HCT116 (cell line): ENCODE data around the gene IFRD1.
A peak's percentile ranks its signal among the peaks of the same experiment; 100 is the strongest.

ENCODE experiments used
- EZH2 ChIP-seq: fragments of 200-600 bp; sonication (generic); IDR thresholded peaks from 2 replicates; pipeline ENCODE4 v1.6.1; 2017; ENCODE audit warnings: antibody characterized with exemption, mixed run types
- EZH2phosphoT487 ChIP-seq: fragments of 200-600 bp; IDR thresholded peaks from 2 replicates; pipeline ENCODE4 v1.6.1; 2018; ENCODE audit warnings: antibody characterized with exemption, borderline replicate concordance
- FOSL1 ChIP-seq: IDR thresholded peaks from 2 replicates; pipeline ENCODE4 v1.6.1; 2012; ENCODE audit warnings: low read depth
- JUND ChIP-seq: IDR thresholded peaks from 2 replicates; pipeline ENCODE4 v1.6.1; 2012
- POLR2A ChIP-seq: IDR thresholded peaks from 2 replicates; pipeline ENCODE4 v1.7.0; 2011; ENCODE audit warnings: borderline replicate concordance; ENCODE audit not compliant: insufficient read depth, insufficient read length; ENCODE audit errors: extremely low read depth
- POLR2AphosphoS5 ChIP-seq: IDR thresholded peaks from 2 replicates; pipeline ENCODE4 v1.6.1; 2011; ENCODE audit warnings: mild to moderate bottlenecking, low read depth, low read length, moderate library complexity
- RAD21 ChIP-seq: IDR thresholded peaks from 2 replicates; pipeline ENCODE4 v1.6.1; 2012; ENCODE audit warnings: low read depth, mild to moderate bottlenecking
- TCF7L2 ChIP-seq: IDR thresholded peaks from 2 replicates; pipeline ENCODE4 v1.7.0; 2011; ENCODE audit warnings: borderline replicate concordance, inconsistent platforms; ENCODE audit not compliant: insufficient read depth, insufficient read length; ENCODE audit errors: extremely low read depth
- YY1 ChIP-seq: IDR thresholded peaks from 2 replicates; pipeline ENCODE4 v1.6.1; 2011; ENCODE audit warnings: low read length, low read depth, moderate library complexity, mild to moderate bottlenecking; ENCODE audit not compliant: insufficient replicate concordance; ENCODE audit errors: extremely low read depth
- TF ChIP-seq, protein P1 (sequence below), 3 experiments: fragments of 200-600 bp in 1 of 3; sonication (generic) in 1 of 3; IDR thresholded peaks in 2 of 3; conservative IDR thresholded peaks in 1 of 3; 2 replicates each; pipeline ENCODE4 v1.5.1; 2012 to 2017; ENCODE audit warnings: low read depth in 2 of 3, low read length in 2 of 3, antibody characterized with exemption in 1 of 3, borderline replicate concordance in 1 of 3, control low read depth in 1 of 3, mild to moderate bottlenecking in 1 of 3, mixed read lengths in 1 of 3, mixed run types in 1 of 3, moderate library complexity in 1 of 3; ENCODE audit not compliant: insufficient read depth in 1 of 3
- TF ChIP-seq, protein P2 (sequence below): IDR thresholded peaks from 2 replicates; pipeline ENCODE4 v1.6.1; 2012; ENCODE audit warnings: low read depth
- TF ChIP-seq, protein P3 (sequence below): IDR thresholded peaks from 2 replicates; pipeline ENCODE4 v1.6.1; 2011; ENCODE audit warnings: mild to moderate bottlenecking, low read length, moderate library complexity; ENCODE audit not compliant: insufficient replicate concordance; ENCODE audit errors: extremely low read depth

DNA sequence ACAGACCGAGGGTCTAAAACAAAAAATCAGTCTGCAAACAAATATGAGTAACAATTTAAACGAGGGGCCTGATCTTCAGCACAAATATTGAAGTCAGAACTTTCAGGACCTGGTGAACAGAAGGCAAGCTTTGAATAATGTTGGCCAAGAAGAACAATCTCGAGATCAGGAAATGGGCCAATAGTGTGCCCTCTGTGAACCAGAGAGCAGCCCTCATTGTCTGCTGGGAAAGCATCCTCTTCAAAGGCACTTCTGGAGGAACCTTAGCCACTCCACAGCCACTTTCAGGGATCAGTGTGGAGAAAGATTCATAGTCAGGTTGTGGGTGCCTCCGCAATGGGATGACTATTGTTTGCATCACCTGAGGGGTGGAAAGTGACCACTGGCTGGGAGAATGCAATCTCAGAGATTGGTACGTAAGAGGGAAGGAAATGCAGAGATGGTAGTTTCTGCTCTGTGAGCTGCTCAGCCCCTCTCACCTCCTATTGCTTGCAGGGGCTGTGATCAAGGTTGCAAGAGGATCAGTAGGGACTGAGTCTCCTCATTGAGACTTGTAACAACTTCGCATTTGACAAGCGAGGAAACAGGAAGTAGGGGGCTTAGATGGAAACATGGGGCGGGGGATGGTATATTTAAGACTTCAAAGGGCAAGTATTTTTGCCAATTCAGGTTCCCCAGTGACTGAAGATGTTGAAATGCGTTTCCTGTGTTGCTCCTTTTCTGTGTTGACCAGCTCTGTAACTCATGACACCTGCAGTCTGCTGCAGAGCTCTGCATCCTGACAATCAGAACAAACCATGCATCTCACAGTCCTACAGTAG, 28.4 kb upstream of the IFRD1 start:
- peak; percentile 25 for TF ChIP-seq TCF7L2
- no peak for TF ChIP-seq POLR2A
- TF ChIP-seq, protein P1, sequence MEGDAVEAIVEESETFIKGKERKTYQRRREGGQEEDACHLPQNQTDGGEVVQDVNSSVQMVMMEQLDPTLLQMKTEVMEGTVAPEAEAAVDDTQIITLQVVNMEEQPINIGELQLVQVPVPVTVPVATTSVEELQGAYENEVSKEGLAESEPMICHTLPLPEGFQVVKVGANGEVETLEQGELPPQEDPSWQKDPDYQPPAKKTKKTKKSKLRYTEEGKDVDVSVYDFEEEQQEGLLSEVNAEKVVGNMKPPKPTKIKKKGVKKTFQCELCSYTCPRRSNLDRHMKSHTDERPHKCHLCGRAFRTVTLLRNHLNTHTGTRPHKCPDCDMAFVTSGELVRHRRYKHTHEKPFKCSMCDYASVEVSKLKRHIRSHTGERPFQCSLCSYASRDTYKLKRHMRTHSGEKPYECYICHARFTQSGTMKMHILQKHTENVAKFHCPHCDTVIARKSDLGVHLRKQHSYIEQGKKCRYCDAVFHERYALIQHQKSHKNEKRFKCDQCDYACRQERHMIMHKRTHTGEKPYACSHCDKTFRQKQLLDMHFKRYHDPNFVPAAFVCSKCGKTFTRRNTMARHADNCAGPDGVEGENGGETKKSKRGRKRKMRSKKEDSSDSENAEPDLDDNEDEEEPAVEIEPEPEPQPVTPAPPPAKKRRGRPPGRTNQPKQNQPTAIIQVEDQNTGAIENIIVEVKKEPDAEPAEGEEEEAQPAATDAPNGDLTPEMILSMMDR (IDR thresholded peaks at IDR 0.05 in 2 of 3, conservative IDR thresholded peaks at IDR 0.05 in 1 of 3; ENCODE audit: borderline replicate concordance in 1 of 3, insufficient read depth in 1 of 3, low read depth in 2 of 3, low read length in 2 of 3): no peak
- no peak for TF ChIP-seq EZH2
- no peak for TF ChIP-seq YY1
- TF ChIP-seq, protein P2, sequence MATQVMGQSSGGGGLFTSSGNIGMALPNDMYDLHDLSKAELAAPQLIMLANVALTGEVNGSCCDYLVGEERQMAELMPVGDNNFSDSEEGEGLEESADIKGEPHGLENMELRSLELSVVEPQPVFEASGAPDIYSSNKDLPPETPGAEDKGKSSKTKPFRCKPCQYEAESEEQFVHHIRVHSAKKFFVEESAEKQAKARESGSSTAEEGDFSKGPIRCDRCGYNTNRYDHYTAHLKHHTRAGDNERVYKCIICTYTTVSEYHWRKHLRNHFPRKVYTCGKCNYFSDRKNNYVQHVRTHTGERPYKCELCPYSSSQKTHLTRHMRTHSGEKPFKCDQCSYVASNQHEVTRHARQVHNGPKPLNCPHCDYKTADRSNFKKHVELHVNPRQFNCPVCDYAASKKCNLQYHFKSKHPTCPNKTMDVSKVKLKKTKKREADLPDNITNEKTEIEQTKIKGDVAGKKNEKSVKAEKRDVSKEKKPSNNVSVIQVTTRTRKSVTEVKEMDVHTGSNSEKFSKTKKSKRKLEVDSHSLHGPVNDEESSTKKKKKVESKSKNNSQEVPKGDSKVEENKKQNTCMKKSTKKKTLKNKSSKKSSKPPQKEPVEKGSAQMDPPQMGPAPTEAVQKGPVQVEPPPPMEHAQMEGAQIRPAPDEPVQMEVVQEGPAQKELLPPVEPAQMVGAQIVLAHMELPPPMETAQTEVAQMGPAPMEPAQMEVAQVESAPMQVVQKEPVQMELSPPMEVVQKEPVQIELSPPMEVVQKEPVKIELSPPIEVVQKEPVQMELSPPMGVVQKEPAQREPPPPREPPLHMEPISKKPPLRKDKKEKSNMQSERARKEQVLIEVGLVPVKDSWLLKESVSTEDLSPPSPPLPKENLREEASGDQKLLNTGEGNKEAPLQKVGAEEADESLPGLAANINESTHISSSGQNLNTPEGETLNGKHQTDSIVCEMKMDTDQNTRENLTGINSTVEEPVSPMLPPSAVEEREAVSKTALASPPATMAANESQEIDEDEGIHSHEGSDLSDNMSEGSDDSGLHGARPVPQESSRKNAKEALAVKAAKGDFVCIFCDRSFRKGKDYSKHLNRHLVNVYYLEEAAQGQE: no peak
- no peak for TF ChIP-seq JUND
- no peak for TF ChIP-seq RAD21
- no peak for TF ChIP-seq EZH2phosphoT487
- TF ChIP-seq POLR2AphosphoS5: no peak
- TF ChIP-seq FOSL1: no peak
- TF ChIP-seq, protein P3, sequence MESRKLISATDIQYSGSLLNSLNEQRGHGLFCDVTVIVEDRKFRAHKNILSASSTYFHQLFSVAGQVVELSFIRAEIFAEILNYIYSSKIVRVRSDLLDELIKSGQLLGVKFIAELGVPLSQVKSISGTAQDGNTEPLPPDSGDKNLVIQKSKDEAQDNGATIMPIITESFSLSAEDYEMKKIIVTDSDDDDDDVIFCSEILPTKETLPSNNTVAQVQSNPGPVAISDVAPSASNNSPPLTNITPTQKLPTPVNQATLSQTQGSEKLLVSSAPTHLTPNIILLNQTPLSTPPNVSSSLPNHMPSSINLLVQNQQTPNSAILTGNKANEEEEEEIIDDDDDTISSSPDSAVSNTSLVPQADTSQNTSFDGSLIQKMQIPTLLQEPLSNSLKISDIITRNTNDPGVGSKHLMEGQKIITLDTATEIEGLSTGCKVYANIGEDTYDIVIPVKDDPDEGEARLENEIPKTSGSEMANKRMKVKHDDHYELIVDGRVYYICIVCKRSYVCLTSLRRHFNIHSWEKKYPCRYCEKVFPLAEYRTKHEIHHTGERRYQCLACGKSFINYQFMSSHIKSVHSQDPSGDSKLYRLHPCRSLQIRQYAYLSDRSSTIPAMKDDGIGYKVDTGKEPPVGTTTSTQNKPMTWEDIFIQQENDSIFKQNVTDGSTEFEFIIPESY: no peak
